K562 (cell line): Measurements from ENCODE around the gene ENTPD5. TPM values are rescaled to one million over a fixed set of nuclear protein-coding genes. Genes with fewer than 3 reads are reported as not detected.
"Not testable (repeated sequence)": the region's sequence is repeated elsewhere in the genome, so short reads cannot be mapped to it uniquely, and the experiment has no call there.

ENCODE experiments used
- ATAC-seq: fragments of 200-7000 bp; cut with Tn5 transposase; 3 replicates; pipeline ENCODE4 v1.9.1; 2020; ENCODE audit warnings: moderate library complexity
- BruUV-seq: library from RNA; stranded (reverse); fragments of 400-500 nt; replicated peaks from 2 replicates; lab custom pipeline; 2021; lab: Mats Ljungman, UMichigan
- CTCF ChIA-PET: fragments of 300-600 bp; formaldehyde crosslinking; extraction: SDS; loops from one replicate; lab custom pipeline; 2021; ENCODE audit warnings: low intra/inter-chr PET ratio; lab: Yijun Ruan, JAX
- POLR2A ChIA-PET: fragments of 300-600, 350-650 bp; sonication (Branson Sonifier 250); formaldehyde crosslinking; extraction: SDS; loops from one replicate; lab custom pipeline; 2021; ENCODE audit warnings: antibody characterized with exemption, inconsistent platforms; lab: Yijun Ruan, JAX
- DNase-seq, 4 experiments: peaks; one replicate each; pipeline versions ENCODE4 v3.0.0 to v3.0.0-alpha.2; 2011 to 2018; ENCODE audit warnings: low spot score in 3 of 4, mixed read lengths in 3 of 4; ENCODE audit errors: extremely low read depth in 1 of 4
- FAIRE-seq: peaks from 2 replicates; lab custom pipeline; 2011; peaks lifted over from hg19 to GRCh38; lab: Jason Lieb, UNC
- H2AFZ ChIP-seq: 2 replicates; pipeline ENCODE4 v1.6.0; 2011; ENCODE audit warnings: low read depth, low read length, control low read depth, inconsistent platforms
- H3K27ac ChIP-seq: fragments of 200-600 bp; 3 replicates; pipeline ENCODE4 v1.8.0; 2011; ENCODE audit warnings: low read depth, mild to moderate bottlenecking, control low read depth, inconsistent platforms, low read length, moderate library complexity, mixed read lengths; ENCODE audit errors: extremely low read depth
- H3K27me3 ChIP-seq, 2 experiments: fragments of 300-600 bp in 1 of 2; 2 replicates in 1 of 2; 3 replicates in 1 of 2; pipeline versions ENCODE4 v1.6.0 to v1.8.0; 2011; ENCODE audit warnings: inconsistent platforms in 2 of 2, low read length in 2 of 2, mild to moderate bottlenecking in 1 of 2, mixed read lengths in 1 of 2, moderate library complexity in 1 of 2; ENCODE audit not compliant: control insufficient read depth in 2 of 2, insufficient read depth in 2 of 2
- H3K36me3 ChIP-seq: fragments of 300-600 bp; 3 replicates; pipeline ENCODE4 v1.8.0; 2011; ENCODE audit warnings: mild to moderate bottlenecking, low read length, inconsistent platforms; ENCODE audit not compliant: control insufficient read depth, insufficient read depth
- H3K4me1 ChIP-seq, 2 experiments: fragments of 200-600 bp in 1 of 2; replicated peaks in 1 of 2; 2 replicates in 1 of 2; 3 replicates in 1 of 2; pipeline versions ENCODE4 v1.5.1 to v1.8.0; 2011; ENCODE audit warnings: inconsistent platforms in 2 of 2, low read length in 2 of 2, mild to moderate bottlenecking in 1 of 2, mixed read lengths in 1 of 2, moderate library complexity in 1 of 2; ENCODE audit not compliant: control insufficient read depth in 2 of 2, insufficient read depth in 2 of 2
- H3K4me2 ChIP-seq: 2 replicates; pipeline ENCODE4 v1.6.1; 2011; ENCODE audit warnings: low read length, control low read depth, inconsistent platforms, mixed read lengths; ENCODE audit not compliant: insufficient read depth
- H3K4me3 ChIP-seq: fragments of 200-600 bp; sonication (generic), shearing (Covaris generic); 2 replicates; pipeline ENCODE4 v1.5.1; 2016; ENCODE audit warnings: control low read depth, inconsistent platforms
- H3K79me2 ChIP-seq: fragments of 200-600 bp; 3 replicates; pipeline ENCODE4 v1.8.0; 2011; ENCODE audit warnings: low read length, inconsistent platforms; ENCODE audit not compliant: control insufficient read depth, insufficient read depth
- H3K9ac ChIP-seq, 2 experiments: 2 replicates each; pipeline versions ENCODE4 v1.6.0 to v1.6.1; 2011; ENCODE audit warnings: low read depth in 2 of 2, low read length in 2 of 2, control low read depth in 1 of 2, inconsistent platforms in 1 of 2, mild to moderate bottlenecking in 1 of 2, mixed read lengths in 1 of 2; ENCODE audit not compliant: insufficient read depth in 1 of 2
- H3K9me1 ChIP-seq: one replicate; pipeline ENCODE4 v1.6.0; 2011; ENCODE audit warnings: inconsistent platforms, mild to moderate bottlenecking, low read length, moderate library complexity; ENCODE audit not compliant: control insufficient read depth, insufficient read depth
- H3K9me3 ChIP-seq: replicated peaks from 2 replicates; pipeline ENCODE4 v1.5.1; 2011; ENCODE audit warnings: low read depth, low read length, inconsistent platforms; ENCODE audit not compliant: control insufficient read depth, insufficient read depth
- H4K20me1 ChIP-seq: replicated peaks from 2 replicates; pipeline ENCODE4 v1.6.1; 2011; ENCODE audit warnings: low read length, inconsistent platforms, mixed read lengths; ENCODE audit not compliant: control insufficient read depth, insufficient read depth
- IRF2 ChIP-seq: sonication (generic); formaldehyde crosslinking; IDR thresholded peaks from 2 replicates; pipeline ENCODE4 v1.8.1; 2022; ENCODE audit warnings: mild to moderate bottlenecking, missing genetic modification reagents
- MAFG ChIP-seq: fragments of 450-650 bp; conservative IDR thresholded peaks from 2 replicates; pipeline ENCODE4 v1.6.1; 2016; ENCODE audit warnings: missing genetic modification characterization, missing compliant biosample characterization
- RNF2 ChIP-seq: sonication (generic); IDR thresholded peaks from 2 replicates; pipeline ENCODE4 v1.6.1; 2016
- TAF1 ChIP-seq: IDR thresholded peaks from 2 replicates; pipeline ENCODE4 v1.6.1; 2011; ENCODE audit warnings: mild to moderate bottlenecking, low read length, moderate library complexity; ENCODE audit not compliant: insufficient read depth, control insufficient read depth, severe bottlenecking; ENCODE audit errors: extremely low read depth
- ZBTB11 ChIP-seq, 3 experiments: fragments of 200-800 bp in 1 of 3; fragments of 250-450 bp in 1 of 3; fragments of 450-650 bp in 1 of 3; sonication (Bioruptor Pico) in 1 of 3; sonication (Bioruptor generic) in 1 of 3; formaldehyde crosslinking in 1 of 3; IDR thresholded peaks; 2 replicates each; pipeline versions ENCODE4 v1.6.1 to v1.8.0; 2016 to 2022; ENCODE audit warnings: mild to moderate bottlenecking in 2 of 3, missing genetic modification characterization in 2 of 3, missing compliant biosample characterization in 1 of 3, moderate library complexity in 1 of 3
- ZFP36 ChIP-seq: fragments of 150-350 bp; IDR thresholded peaks from 2 replicates; pipeline ENCODE4 v1.6.1; 2018; ENCODE audit warnings: low read length, low read depth; ENCODE audit not compliant: partially characterized antibody
- WGBS: fragments of 100-300 bp; shearing (Covaris generic); methylation state at CpG from one replicate; pipeline ENCODE4 v1.1.6; 2016; ENCODE audit warnings: low coverage, mixed read lengths; ENCODE audit not compliant: insufficient coverage; ENCODE audit errors: missing lambda C conversion rate; 5-methylcytosine and 5-hydroxymethylcytosine counted together
- in situ Hi-C: fragments of 300-500 bp; cut with MboI; formaldehyde crosslinking; loops from 4 replicates; pipeline ENCODE4 v1.15.0; 2018; ENCODE audit warnings: inconsistent platforms, mixed read lengths
- intact Hi-C: fragments of 100-400 bp; cut with micrococcal nuclease; formaldehyde crosslinking; loops from 2 replicates; pipeline ENCODE4 v1.14.2; 2022
- polyA plus RNA-seq, 8 experiments: library from polyadenylated mRNA; depleted of rRNA in 4 of 8; stranded (reverse) in 5 of 8; unstranded in 3 of 8; fragments of >200 nt; fragmentation: Nextera tagmentation in 2 of 8; fragmentation: Illumina TruSeq in 1 of 8; extraction: Ambion mirVana in 2 of 8; extraction: Trizol in 1 of 8; gene quantifications; 2 replicates each; pipeline versions ENCODE4 v1.2.1 to v1.2.3, GENCODE V29; 2011 to 2014; ENCODE audit warnings: inconsistent platforms in 1 of 8, missing spikeins in 1 of 8
- total RNA-seq, 7 experiments: library from RNA; depleted of rRNA in 6 of 7; stranded (reverse); fragments of >200 nt in 6 of 7; fragmentation: Illumina TruSeq in 2 of 7; extraction: Trizol in 2 of 7; gene quantifications; 2 replicates each; pipeline versions ENCODE4 v1.2.1 to v1.2.3, GENCODE V29; 2011 to 2021; ENCODE audit warnings: low replicate concordance in 1 of 7

Gene ENTPD5
- total and polyA plus RNA-seq, 9 of the 15 experiments (the other 6 are each of a cell fraction or from before 2014, with no cell fraction given), result 2.7 to 15.3 (median 10.3) TPM

- no peak overlapping the region for H3K27ac ChIP-seq
- DNase-seq (no peak), FAIRE-seq (no peak), ATAC-seq (no peak)
- no peak overlapping the region for H3K4me3 ChIP-seq
- H3K79me2 ChIP-seq, result no peaks in the 10 kb centered on the region
- H3K9ac ChIP-seq, result no peak overlapping the region
- H4K20me1 ChIP-seq, result no peaks in the 10 kb centered on the region
- no peaks in the 10 kb centered on the region for H3K9me1 ChIP-seq
- BruUV-seq, result no TSS peak
- peaks cover 25% of the 10 kb centered on the region; the same call in 2 of the 3 replicates for H3K36me3 ChIP-seq
- H2AFZ ChIP-seq, result no peak overlapping the region
- H3K9me3 ChIP-seq, result no peaks in the 10 kb centered on the region
- WGBS, result 56% methylated on average over 4 of the region's 4 CpGs
- in situ Hi-C loops (no loop called here), intact Hi-C loops (no loop called here)
- ChIA-PET POLR2A (interaction anchor here (0.6 to 1.0 kb wide), 2 partner anchors 24 to 74 kb away, joined by 3 read pairs; no protein-coding TSS in a partner anchor), CTCF (no interaction called here)
- no peak for TF ChIP-seq ZFP36
- TF ChIP-seq MAFG (tag), result no peak
- TF ChIP-seq ZBTB11 (CRISPR knock-in tag; IDR thresholded peaks at IDR 0.05), result no peak
- TF ChIP-seq IRF2, result no peak
- no peak for TF ChIP-seq TAF1
- no peak for TF ChIP-seq RNF2
- no peaks in the 10 kb centered on the region for H3K27me3 ChIP-seq
- no peaks in the 10 kb centered on the region for H3K4me1 ChIP-seq
- H3K4me2 ChIP-seq, result no peak overlapping the region
Observed at GRCh38 chr14:73991092-73991491, 28.0 kb downstream of the ENTPD5 start.

- H3K4me2 ChIP-seq, H4K20me1 ChIP-seq, H3K9ac ChIP-seq, H3K9me3 ChIP-seq, H3K27ac ChIP-seq, in situ Hi-C loops, DNase-seq, BruUV-seq, H3K27me3 ChIP-seq, FAIRE-seq, H2AFZ ChIP-seq, CTCF ChIA-PET, H3K9me1 ChIP-seq, H3K79me2 ChIP-seq, ATAC-seq, H3K4me3 ChIP-seq, H3K4me1 ChIP-seq, intact Hi-C loops: not testable (repeated sequence)
- WGBS, result 81% methylated on average over 5 of the region's 7 CpGs
- POLR2A ChIA-PET, result interaction anchor here (0.6 to 1.0 kb wide), 3 partner anchors 13 to 203 kb away, joined by 3 read pairs; no protein-coding TSS in a partner anchor
- H3K36me3 ChIP-seq, result peaks cover 19% of the 10 kb centered on the region; the same call in 2 of the 3 replicates
Observed at GRCh38 chr14:73988656-73989055, 30.4 kb downstream of the ENTPD5 start.
